Measurements from ENCODE around the gene NDUFS5.
"Not testable (repeated sequence)": the region's sequence is repeated elsewhere in the genome, so short reads cannot be mapped to it uniquely, and the experiment has no call there.

NDUFS5 gene

GRCh38 chr1:39065542-39065941, 39.4 kb downstream of the NDUFS5 start:
- no peak for DNase-seq

- DNase-seq = not testable (repeated sequence)
Measured at GRCh38 chr1:39068227-39068626, 42.1 kb downstream of the NDUFS5 start.

GRCh38 chr1:39071557-39071956, 45.4 kb downstream of the NDUFS5 start:
- not testable (repeated sequence) for DNase-seq

GRCh38 chr1:39076127-39076798, 50.1 kb downstream of the NDUFS5 start:
- DNase-seq = no peak

- no peak for DNase-seq
Measured at GRCh38 chr1:39076799-39077148, 50.6 kb downstream of the NDUFS5 start.

- no peak for DNase-seq
Measured at GRCh38 chr1:39080269-39080826, 54.2 kb downstream of the NDUFS5 start.

- no peak for DNase-seq
Measured at GRCh38 chr1:39080831-39081270, 54.7 kb downstream of the NDUFS5 start.

- no peak for DNase-seq
Measured at GRCh38 chr1:39081271-39082009, 55.3 kb downstream of the NDUFS5 start.

GRCh38 chr1:39082010-39082799, 56.1 kb downstream of the NDUFS5 start:
- no peak for DNase-seq

GRCh38 chr1:39082811-39083576, 56.8 kb downstream of the NDUFS5 start:
- DNase-seq = no peak

- DNase-seq = no peak
Measured at GRCh38 chr1:39084191-39084590, 58.0 kb downstream of the NDUFS5 start.

Measured in NCI-H2171 (cell line).